Body of pancreas (tissue), 4 donors: ENCODE data around the gene ZSCAN10.

ENCODE experiments used
- CTCF ChIP-seq, 7 experiments: fragments of 450-650 bp in 4 of 7; fragments of 200-600 bp in 3 of 7; sonication (generic) in 3 of 7; IDR thresholded peaks; one replicate each; pipeline ENCODE4 v1.5.1; 2016 to 2019; ENCODE audit warnings: antibody characterized with exemption in 7 of 7
- POLR2A ChIP-seq, 3 donors: fragments of 450-650 bp; IDR thresholded peaks; one replicate each; pipeline ENCODE4 v1.6.1; 2016; ENCODE audit warnings: antibody characterized with exemption in 3 of 3, mild to moderate bottlenecking in 2 of 3

DNA sequence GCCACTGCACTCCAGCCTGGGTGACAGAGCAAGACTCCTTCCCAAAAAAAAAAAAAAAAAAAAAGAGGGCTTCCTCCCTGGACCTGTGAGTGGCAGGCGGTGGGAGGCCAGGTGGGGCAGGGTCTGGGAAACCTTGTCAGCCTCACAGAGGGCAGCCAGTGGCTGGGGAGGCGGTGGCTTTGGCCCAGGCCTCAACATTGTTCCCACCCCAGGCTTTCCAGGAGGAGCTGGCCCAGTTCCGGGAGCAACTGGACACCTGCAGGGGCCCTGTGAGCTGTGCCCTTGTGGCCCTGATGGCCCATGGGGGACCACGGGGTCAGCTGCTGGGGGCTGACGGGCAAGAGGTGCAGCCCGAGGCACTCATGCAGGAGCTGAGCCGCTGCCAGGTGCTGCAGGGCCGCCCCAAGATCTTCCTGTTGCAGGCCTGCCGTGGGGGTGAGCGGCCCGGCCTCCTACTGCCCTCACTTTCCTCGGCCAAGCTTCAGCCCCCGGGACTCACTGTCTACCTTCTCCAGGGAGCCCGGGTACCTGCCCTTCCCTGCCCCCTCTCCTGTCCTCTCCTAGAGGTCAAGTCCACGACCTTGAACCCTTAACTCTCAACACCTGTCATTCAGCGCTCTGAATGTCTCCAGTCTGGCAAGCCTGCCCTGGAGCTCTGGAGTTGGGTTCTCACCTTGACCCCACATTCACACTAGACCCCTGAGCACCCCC lies 48.1 kb upstream of the ZSCAN10 start:
- no peak for TF ChIP-seq CTCF (IDR thresholded peaks at IDR 0.05)
- TF ChIP-seq POLR2A (IDR thresholded peaks at IDR 0.05), result no peak
